ENCODE measurements around the gene MUC21.
"Not testable (repeated sequence)": the region's sequence is repeated elsewhere in the genome, so short reads cannot be mapped to it uniquely, and the experiment has no call there.

Gene MUC21

GRCh38 chr6:30988209-30988825 is 4.8 kb downstream of the MUC21 start:
- Histone ChIP-seq H3K4me1 (ENCODE audit: control insufficient read depth, insufficient read depth, low read length) (peaks cover 5% of the 10 kb centered on the region), H3K36me3 (ENCODE audit: control insufficient read depth, insufficient read depth, low read length) (no peaks in the 10 kb centered on the region), H3K27me3 (ENCODE audit: control insufficient read depth, insufficient read depth, low read length, poor library complexity, severe bottlenecking) (no peaks in the 10 kb centered on the region), H3K9me3 (ENCODE audit: control insufficient read depth, low read length) (no peaks in the 10 kb centered on the region), H3K27ac (ENCODE audit: insufficient read depth, low read depth, low read length, poor library complexity, severe bottlenecking) (no peak overlapping the region), H3K4me3 (ENCODE audit: insufficient read depth, low read depth, low read length) (no peak overlapping the region)
- WGBS, 2 experiments, result 94 to 95% methylated on average over 9 of the region's 9 CpGs

GRCh38 chr6:30990422-30991086 is 7.0 kb downstream of the MUC21 start:
- Histone ChIP-seq H3K9me3 (ENCODE audit: control insufficient read depth, low read length) (no peaks in the 10 kb centered on the region), H3K27ac (ENCODE audit: insufficient read depth, low read depth, low read length, poor library complexity, severe bottlenecking) (no peak overlapping the region), H3K4me1 (ENCODE audit: control insufficient read depth, insufficient read depth, low read length) (peaks cover 5% of the 10 kb centered on the region), H3K27me3 (ENCODE audit: control insufficient read depth, insufficient read depth, low read length, poor library complexity, severe bottlenecking) (no peaks in the 10 kb centered on the region), H3K4me3 (ENCODE audit: insufficient read depth, low read depth, low read length) (no peak overlapping the region), H3K36me3 (ENCODE audit: control insufficient read depth, insufficient read depth, low read length) (no peaks in the 10 kb centered on the region)
- WGBS, 2 experiments, result 82 to 86% methylated on average over 8 of the region's 8 CpGs

- no peaks in the 10 kb centered on the region for H3K27me3 ChIP-seq (ENCODE audit: control insufficient read depth, insufficient read depth, low read length, poor library complexity, severe bottlenecking)
- H3K9me3 ChIP-seq (ENCODE audit: control insufficient read depth, low read length), result no peaks in the 10 kb centered on the region
- peaks cover 5% of the 10 kb centered on the region for H3K4me1 ChIP-seq (ENCODE audit: control insufficient read depth, insufficient read depth, low read length)
- WGBS, 2 experiments, result 73 to 92% methylated on average over 2 of the region's 2 CpGs
- H3K27ac ChIP-seq (ENCODE audit: insufficient read depth, low read depth, low read length, poor library complexity, severe bottlenecking), result no peak overlapping the region
- H3K4me3 ChIP-seq (ENCODE audit: insufficient read depth, low read depth, low read length), result no peak overlapping the region
- no peaks in the 10 kb centered on the region for H3K36me3 ChIP-seq (ENCODE audit: control insufficient read depth, insufficient read depth, low read length)
These were observed 8.4 kb downstream of the MUC21 start for GRCh38 chr6:30991891-30992290.

DNA sequence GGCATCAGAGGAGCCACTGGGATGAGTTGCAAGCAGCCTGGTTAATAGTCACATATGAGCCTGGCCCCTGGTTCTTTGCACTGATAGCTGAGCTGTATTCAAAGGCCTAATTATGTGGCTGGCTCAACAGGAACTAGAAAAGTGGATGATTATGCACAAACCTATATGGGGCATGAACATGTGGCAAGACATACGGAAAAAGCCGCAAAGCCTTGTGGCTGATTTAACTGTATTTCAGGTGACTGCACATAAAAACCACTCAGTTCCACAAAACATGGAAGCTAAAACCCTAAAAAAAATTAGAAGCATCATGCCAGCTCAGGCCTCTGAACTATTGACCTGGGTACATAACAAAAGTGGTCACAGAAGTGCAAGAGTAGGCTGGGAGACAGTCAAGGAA is 13.8 kb downstream of the MUC21 start:
- Histone ChIP-seq H3K36me3 (ENCODE audit: control insufficient read depth, insufficient read depth, low read length) (no peaks in the 10 kb centered on the region), H3K4me3 (ENCODE audit: insufficient read depth, low read depth, low read length) (no peak overlapping the region), H3K9me3 (ENCODE audit: control insufficient read depth, low read length) (no peaks in the 10 kb centered on the region), H3K27me3 (ENCODE audit: control insufficient read depth, insufficient read depth, low read length, poor library complexity, severe bottlenecking) (no peaks in the 10 kb centered on the region), H3K4me1 (ENCODE audit: control insufficient read depth, insufficient read depth, low read length) (no peaks in the 10 kb centered on the region), H3K27ac (ENCODE audit: insufficient read depth, low read depth, low read length, poor library complexity, severe bottlenecking) (no peak overlapping the region)
- WGBS, 2 experiments, result 89 to 91% methylated on average over 2 of the region's 2 CpGs

GRCh38 chr6:30998785-30999184 is 15.3 kb downstream of the MUC21 start:
- H3K27me3 ChIP-seq (ENCODE audit: control insufficient read depth, insufficient read depth, low read length, poor library complexity, severe bottlenecking), result no peaks in the 10 kb centered on the region
- no peak overlapping the region for H3K27ac ChIP-seq (ENCODE audit: insufficient read depth, low read depth, low read length, poor library complexity, severe bottlenecking)
- H3K9me3 ChIP-seq (ENCODE audit: control insufficient read depth, low read length), result no peaks in the 10 kb centered on the region
- no peak overlapping the region for H3K4me3 ChIP-seq (ENCODE audit: insufficient read depth, low read depth, low read length)
- 85 to 89% methylated on average over 5 of the region's 5 CpGs for WGBS, 2 experiments
- no peaks in the 10 kb centered on the region for H3K4me1 ChIP-seq (ENCODE audit: control insufficient read depth, insufficient read depth, low read length)
- H3K36me3 ChIP-seq (ENCODE audit: control insufficient read depth, insufficient read depth, low read length), result no peaks in the 10 kb centered on the region

GRCh38 chr6:31000067-31000860 is 16.7 kb downstream of the MUC21 start:
- H3K4me3 ChIP-seq (ENCODE audit: insufficient read depth, low read depth, low read length); H3K36me3 ChIP-seq (ENCODE audit: control insufficient read depth, insufficient read depth, low read length); H3K27me3 ChIP-seq (ENCODE audit: control insufficient read depth, insufficient read depth, low read length, poor library complexity, severe bottlenecking); H3K4me1 ChIP-seq (ENCODE audit: control insufficient read depth, insufficient read depth, low read length); H3K9me3 ChIP-seq (ENCODE audit: control insufficient read depth, low read length); H3K27ac ChIP-seq (ENCODE audit: insufficient read depth, low read depth, low read length, poor library complexity, severe bottlenecking): not testable (repeated sequence)
- 94 to 98% methylated on average over 39 of the region's 39 CpGs for WGBS, 2 experiments

DNA sequence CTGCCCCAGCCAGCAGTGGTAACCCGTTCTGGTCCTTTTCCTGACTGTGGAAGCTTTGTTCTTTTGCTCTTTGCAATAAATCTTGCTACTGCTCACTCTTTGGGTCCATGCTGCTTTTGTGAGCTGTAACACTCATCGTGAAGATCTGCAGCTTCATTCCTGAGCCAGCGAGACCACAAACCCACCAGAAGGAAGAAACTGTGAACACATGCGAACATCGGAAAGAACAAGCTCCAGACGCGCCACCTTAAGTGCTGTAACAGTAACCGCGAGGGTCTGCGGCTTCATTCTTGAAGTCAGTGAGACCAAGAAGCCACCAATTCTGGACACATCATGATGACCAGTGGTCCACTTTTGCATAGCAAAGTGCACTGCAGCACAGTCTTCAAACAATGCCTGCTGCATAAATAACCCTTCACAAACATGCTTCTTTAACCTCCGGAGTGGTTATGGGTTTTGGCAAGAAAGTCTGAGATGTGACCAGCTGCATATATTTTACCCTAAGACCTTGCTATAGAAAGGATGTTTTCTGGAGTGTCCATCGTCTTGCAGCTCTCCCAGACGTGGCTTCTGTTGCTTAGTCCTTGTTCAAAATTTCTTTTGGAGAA is 17.9 kb downstream of the MUC21 start:
- Histone ChIP-seq H3K27me3 (ENCODE audit: control insufficient read depth, insufficient read depth, low read length, poor library complexity, severe bottlenecking) (no peaks in the 10 kb centered on the region), H3K9me3 (ENCODE audit: control insufficient read depth, low read length) (no peaks in the 10 kb centered on the region), H3K4me1 (ENCODE audit: control insufficient read depth, insufficient read depth, low read length) (no peaks in the 10 kb centered on the region), H3K4me3 (ENCODE audit: insufficient read depth, low read depth, low read length) (no peak overlapping the region), H3K36me3 (ENCODE audit: control insufficient read depth, insufficient read depth, low read length) (no peaks in the 10 kb centered on the region), H3K27ac (ENCODE audit: insufficient read depth, low read depth, low read length, poor library complexity, severe bottlenecking) (no peak overlapping the region)
- WGBS, 2 experiments, result 93 to 95% methylated on average over 13 of the region's 13 CpGs

- Histone ChIP-seq H3K36me3 (ENCODE audit: control insufficient read depth, insufficient read depth, low read length) (no peaks in the 10 kb centered on the region), H3K4me3 (ENCODE audit: insufficient read depth, low read depth, low read length) (no peak overlapping the region), H3K4me1 (ENCODE audit: control insufficient read depth, insufficient read depth, low read length) (no peaks in the 10 kb centered on the region), H3K9me3 (ENCODE audit: control insufficient read depth, low read length) (no peaks in the 10 kb centered on the region), H3K27me3 (ENCODE audit: control insufficient read depth, insufficient read depth, low read length, poor library complexity, severe bottlenecking) (no peaks in the 10 kb centered on the region), H3K27ac (ENCODE audit: insufficient read depth, low read depth, low read length, poor library complexity, severe bottlenecking) (no peak overlapping the region)
- 91 to 92% methylated on average over 2 of the region's 2 CpGs for WGBS, 2 experiments
These were observed 19.0 kb downstream of the MUC21 start for GRCh38 chr6:31002471-31002870.

GRCh38 chr6:31004794-31005193 is 21.3 kb downstream of the MUC21 start:
- H3K9me3 ChIP-seq (ENCODE audit: control insufficient read depth, low read length), result no peaks in the 10 kb centered on the region
- H3K36me3 ChIP-seq (ENCODE audit: control insufficient read depth, insufficient read depth, low read length), result no peaks in the 10 kb centered on the region
- 85 to 100% methylated on average over 2 to 3 of the region's 4 CpGs for WGBS, 2 experiments
- H3K27me3 ChIP-seq (ENCODE audit: control insufficient read depth, insufficient read depth, low read length, poor library complexity, severe bottlenecking), result no peaks in the 10 kb centered on the region
- no peaks in the 10 kb centered on the region for H3K4me1 ChIP-seq (ENCODE audit: control insufficient read depth, insufficient read depth, low read length)
- H3K27ac ChIP-seq (ENCODE audit: insufficient read depth, low read depth, low read length, poor library complexity, severe bottlenecking), result no peak overlapping the region
- H3K4me3 ChIP-seq (ENCODE audit: insufficient read depth, low read depth, low read length), result no peak overlapping the region
